ENCODE results near the gene RPL27A.

RPL27A gene

DNA sequence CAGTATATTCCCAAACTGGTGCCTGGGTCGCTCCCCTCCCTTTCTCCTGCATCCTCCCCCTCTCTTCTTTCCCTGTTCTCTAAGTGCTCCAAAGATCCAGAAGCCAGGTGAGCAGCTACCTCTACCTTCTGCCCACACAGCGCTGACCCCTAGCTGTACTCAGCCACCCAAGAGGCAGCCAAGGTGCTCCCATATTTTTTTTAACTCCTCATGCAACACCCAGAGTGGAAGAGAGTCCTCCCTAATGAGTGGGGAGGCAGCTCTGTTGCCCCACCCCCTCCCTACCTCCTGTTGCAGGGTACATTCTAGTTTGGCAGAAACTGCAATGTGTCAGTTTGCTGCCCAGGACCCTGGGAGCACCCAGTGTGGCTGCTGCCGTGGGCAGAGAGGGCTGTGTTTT is 40.2 kb downstream of the RPL27A start:
- Histone ChIP-seq H3K4me3 (replicated peaks; ENCODE audit: low read depth, low read length) (no peak overlapping the region), H3K27me3 (replicated peaks; ENCODE audit: control insufficient read depth, insufficient read depth, low read length) (no peaks in the 10 kb centered on the region), H3K36me3 (ENCODE audit: control insufficient read depth, insufficient read depth, low read length) (no peaks in the 10 kb centered on the region)
- TF ChIP-seq, protein P1, sequence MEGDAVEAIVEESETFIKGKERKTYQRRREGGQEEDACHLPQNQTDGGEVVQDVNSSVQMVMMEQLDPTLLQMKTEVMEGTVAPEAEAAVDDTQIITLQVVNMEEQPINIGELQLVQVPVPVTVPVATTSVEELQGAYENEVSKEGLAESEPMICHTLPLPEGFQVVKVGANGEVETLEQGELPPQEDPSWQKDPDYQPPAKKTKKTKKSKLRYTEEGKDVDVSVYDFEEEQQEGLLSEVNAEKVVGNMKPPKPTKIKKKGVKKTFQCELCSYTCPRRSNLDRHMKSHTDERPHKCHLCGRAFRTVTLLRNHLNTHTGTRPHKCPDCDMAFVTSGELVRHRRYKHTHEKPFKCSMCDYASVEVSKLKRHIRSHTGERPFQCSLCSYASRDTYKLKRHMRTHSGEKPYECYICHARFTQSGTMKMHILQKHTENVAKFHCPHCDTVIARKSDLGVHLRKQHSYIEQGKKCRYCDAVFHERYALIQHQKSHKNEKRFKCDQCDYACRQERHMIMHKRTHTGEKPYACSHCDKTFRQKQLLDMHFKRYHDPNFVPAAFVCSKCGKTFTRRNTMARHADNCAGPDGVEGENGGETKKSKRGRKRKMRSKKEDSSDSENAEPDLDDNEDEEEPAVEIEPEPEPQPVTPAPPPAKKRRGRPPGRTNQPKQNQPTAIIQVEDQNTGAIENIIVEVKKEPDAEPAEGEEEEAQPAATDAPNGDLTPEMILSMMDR (IDR thresholded peaks at IDR 0.05; ENCODE audit: insufficient read depth, low read length, poor library complexity, severe bottlenecking) = no peak
- DNase-seq (ENCODE audit: extremely low read depth, insufficient read length) = no peak

DNA sequence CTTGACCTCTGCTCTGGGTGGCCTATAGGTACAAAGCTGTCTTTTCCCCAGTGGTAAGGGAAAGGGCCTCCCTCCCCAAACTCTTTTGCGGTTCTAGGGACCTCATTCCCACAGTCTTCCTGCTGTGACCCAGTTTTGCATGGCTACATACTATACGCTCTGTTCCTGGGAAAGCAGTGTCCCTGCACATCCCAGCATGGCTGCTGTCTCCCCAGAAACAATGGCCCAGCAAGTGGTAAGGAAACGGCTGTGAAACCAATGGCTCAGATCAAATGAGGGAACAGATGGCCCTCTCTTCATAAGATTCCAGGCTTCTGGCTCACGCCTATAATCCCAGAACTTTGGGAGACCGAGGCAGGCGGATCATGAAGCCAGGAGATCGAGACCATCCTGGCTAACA is 41.1 kb downstream of the RPL27A start:
- TF ChIP-seq, protein P1 (IDR thresholded peaks at IDR 0.05; ENCODE audit: insufficient read depth, low read length, poor library complexity, severe bottlenecking) = no peak
- no peaks in the 10 kb centered on the region for H3K27me3 ChIP-seq (replicated peaks; ENCODE audit: control insufficient read depth, insufficient read depth, low read length)

DNA sequence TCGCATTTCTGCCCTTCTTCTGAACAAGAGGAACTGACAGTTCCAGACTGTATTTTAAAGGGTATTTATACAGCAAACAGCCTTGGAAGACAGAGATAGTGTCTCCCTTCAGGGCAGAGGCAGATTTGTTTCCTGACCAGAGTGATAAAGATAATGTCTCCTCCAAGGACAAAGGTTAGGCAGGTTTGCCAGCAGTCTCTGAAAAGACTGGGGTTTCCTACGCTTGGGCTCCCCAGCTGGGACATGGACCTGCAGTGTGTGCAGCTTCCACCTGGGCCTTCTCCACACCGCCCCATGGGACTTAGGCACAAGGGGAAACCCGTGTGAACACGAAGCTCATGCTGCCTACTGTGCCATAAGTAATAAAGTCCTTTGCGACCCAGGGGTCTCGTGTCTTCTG is 42.1 kb downstream of the RPL27A start:
- no peaks in the 10 kb centered on the region for H3K36me3 ChIP-seq (ENCODE audit: control insufficient read depth, insufficient read depth, low read length)
- TF ChIP-seq, protein P1 (IDR thresholded peaks at IDR 0.05; ENCODE audit: insufficient read depth, low read length, poor library complexity, severe bottlenecking) = no peak
- no peak overlapping the region for H3K4me3 ChIP-seq (replicated peaks; ENCODE audit: low read depth, low read length)
- no peaks in the 10 kb centered on the region for H3K27me3 ChIP-seq (replicated peaks; ENCODE audit: control insufficient read depth, insufficient read depth, low read length)
- DNase-seq (ENCODE audit: extremely low read depth, insufficient read length) = no peak

More for the DNA sequence above, 41.1 kb downstream of the RPL27A start:
- Histone ChIP-seq H3K36me3 (ENCODE audit: control insufficient read depth, insufficient read depth, low read length) (no peaks in the 10 kb centered on the region), H3K4me3 (replicated peaks; ENCODE audit: low read depth, low read length) (no peak overlapping the region)
- DNase-seq (ENCODE audit: extremely low read depth, insufficient read length) = no peak

DNA sequence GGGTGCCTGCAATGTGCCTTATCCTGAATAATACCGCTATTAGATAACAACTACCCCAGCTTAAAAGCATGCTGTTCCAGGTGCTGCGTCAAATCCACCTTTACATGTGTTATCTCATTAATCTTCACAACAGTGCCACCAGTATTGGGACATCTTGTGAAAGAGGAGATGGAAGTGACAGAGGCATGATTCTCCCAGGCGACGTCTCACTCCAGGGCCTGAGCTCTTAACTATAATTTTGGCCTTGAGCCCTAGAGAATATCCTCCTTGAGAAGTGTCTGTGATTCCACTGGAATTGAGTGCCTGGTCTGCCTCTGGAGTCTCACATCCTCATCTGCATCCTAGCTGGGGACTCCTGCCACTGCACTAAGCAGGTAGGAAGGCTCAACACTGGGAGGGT is 43.8 kb downstream of the RPL27A start:
- no peak for DNase-seq (ENCODE audit: extremely low read depth, insufficient read length)
- no peak overlapping the region for H3K4me3 ChIP-seq (replicated peaks; ENCODE audit: low read depth, low read length)
- no peaks in the 10 kb centered on the region for H3K36me3 ChIP-seq (ENCODE audit: control insufficient read depth, insufficient read depth, low read length)
- H3K27me3 ChIP-seq (replicated peaks; ENCODE audit: control insufficient read depth, insufficient read depth, low read length) = no peaks in the 10 kb centered on the region
- TF ChIP-seq, protein P1 (IDR thresholded peaks at IDR 0.05; ENCODE audit: insufficient read depth, low read length, poor library complexity, severe bottlenecking) = no peak

DNA sequence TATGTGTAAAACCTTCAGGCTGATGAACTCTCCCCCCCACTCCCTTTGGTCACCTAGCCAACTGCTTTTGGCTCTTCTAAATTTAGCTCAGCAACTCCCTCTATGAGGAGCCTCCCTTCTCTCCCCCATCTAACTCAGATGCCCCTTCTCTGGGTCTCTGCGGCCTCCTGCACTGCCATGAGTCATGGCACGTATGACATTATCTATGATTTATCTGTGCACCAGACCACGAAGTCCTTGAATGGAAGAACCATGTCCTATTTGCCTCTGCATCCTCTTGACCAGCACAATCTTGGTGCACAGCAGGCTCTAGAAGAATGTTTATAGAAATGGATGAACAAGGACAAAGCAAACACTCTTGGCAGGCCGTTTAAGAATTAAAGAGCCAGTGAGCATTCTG is 46.0 kb downstream of the RPL27A start:
- DNase-seq (ENCODE audit: extremely low read depth, insufficient read length) = no peak
- Histone ChIP-seq H3K4me3 (replicated peaks; ENCODE audit: low read depth, low read length) (no peak overlapping the region), H3K36me3 (ENCODE audit: control insufficient read depth, insufficient read depth, low read length) (no peaks in the 10 kb centered on the region), H3K27me3 (replicated peaks; ENCODE audit: control insufficient read depth, insufficient read depth, low read length) (no peaks in the 10 kb centered on the region)
- TF ChIP-seq, protein P1 (IDR thresholded peaks at IDR 0.05; ENCODE audit: insufficient read depth, low read length, poor library complexity, severe bottlenecking) = no peak

DNA sequence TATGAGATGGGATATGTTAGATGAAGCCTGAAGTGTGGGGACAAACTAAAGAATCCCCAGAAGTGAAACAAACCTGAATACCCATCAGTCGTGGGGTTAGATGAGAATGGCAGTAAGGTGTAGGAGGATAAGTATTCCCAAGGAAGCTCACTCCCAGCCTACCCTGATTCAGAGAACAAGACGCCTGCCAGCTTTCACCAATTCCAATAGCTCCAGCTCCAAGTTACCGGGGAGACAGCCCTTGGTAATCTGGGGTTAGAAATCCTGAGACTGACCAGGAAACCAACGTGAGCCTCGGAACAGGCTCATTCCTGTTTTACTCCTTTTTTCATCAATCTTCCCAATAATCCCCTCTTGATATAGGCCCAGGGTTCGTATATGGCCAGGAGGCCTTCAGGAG is 46.5 kb downstream of the RPL27A start:
- no peak for DNase-seq (ENCODE audit: extremely low read depth, insufficient read length)
- H3K27me3 ChIP-seq (replicated peaks; ENCODE audit: control insufficient read depth, insufficient read depth, low read length) = no peaks in the 10 kb centered on the region
- H3K36me3 ChIP-seq (ENCODE audit: control insufficient read depth, insufficient read depth, low read length) = no peaks in the 10 kb centered on the region
- TF ChIP-seq, protein P1 (IDR thresholded peaks at IDR 0.05; ENCODE audit: insufficient read depth, low read length, poor library complexity, severe bottlenecking) = no peak
- H3K4me3 ChIP-seq (replicated peaks; ENCODE audit: low read depth, low read length) = no peak overlapping the region

All from GM06990 (cell line).